Adrenal gland (tissue), 12 donors: Measurements from ENCODE around the gene ADGRB3. TPM values are rescaled to one million over a fixed set of nuclear protein-coding genes. Genes with fewer than 3 reads are reported as not detected.
A peak's percentile ranks its signal among the peaks of the same experiment; 100 is the strongest.

Experiments used
- DNase-seq, 7 donors: peaks; one replicate each; pipeline ENCODE4 v3.0.0-alpha.2; 2019 to 2020
- H3K27ac ChIP-seq, 5 donors: fragments of 200-600 bp; sonication (generic) in 4 of 5; 1 replicate in 3 of 5; 2 replicates in 2 of 5; pipeline versions ENCODE4 v1.5.1 to v1.8.0; 2016 to 2020; ENCODE audit warnings: mild to moderate bottlenecking in 1 of 5
- H3K27me3 ChIP-seq: fragments of 200-600 bp; 2 replicates; pipeline ENCODE4 v1.8.0; 2021
- H3K36me3 ChIP-seq, 2 donors: fragments of 200-600 bp; replicated peaks in 1 of 2; 1 replicate in 1 of 2; 2 replicates in 1 of 2; pipeline versions ENCODE4 v1.5.1 to v1.8.0; 2018 to 2022
- H3K4me1 ChIP-seq, 2 donors: fragments of 200-600 bp; replicated peaks in 1 of 2; 1 replicate in 1 of 2; 2 replicates in 1 of 2; pipeline versions ENCODE4 v1.5.1 to v1.8.0; 2018 to 2021
- H3K4me3 ChIP-seq, 4 donors: fragments of 200-600 bp; sonication (generic) in 3 of 4; one replicate each; pipeline ENCODE4 v1.5.1; 2016 to 2018
- H3K9me3 ChIP-seq, 3 donors: fragments of 200-600 bp; sonication (generic) in 1 of 3; replicated peaks in 1 of 3; 1 replicate in 2 of 3; 2 replicates in 1 of 3; pipeline versions ENCODE4 v1.5.1 to v1.8.0; 2016 to 2021
- CTCF ChIP-seq, 6 experiments: fragments of 450-650 bp in 4 of 6; fragments of 200-600 bp in 2 of 6; sonication (generic) in 1 of 6; IDR thresholded peaks; 1 replicate in 5 of 6; 2 replicates in 1 of 6; pipeline versions ENCODE4 v1.5.1 to v1.8.0; 2016 to 2021; ENCODE audit warnings: antibody characterized with exemption in 6 of 6, mild to moderate bottlenecking in 2 of 6, moderate library complexity in 1 of 6
- POLR2A ChIP-seq, 2 donors: fragments of 450-650 bp; IDR thresholded peaks; one replicate each; pipeline ENCODE4 v1.6.1; 2017; ENCODE audit warnings: antibody characterized with exemption in 2 of 2, mild to moderate bottlenecking in 2 of 2, moderate library complexity in 1 of 2
- WGBS, 4 donors: extraction: QIAGEN DNeasy Blood & Tissue Kit in 2 of 4; methylation state at CpG; one replicate each; pipeline versions ENCODE4 v1.1.5 to v1.1.7; 2013 to 2017; 5-methylcytosine and 5-hydroxymethylcytosine counted together
- intact Hi-C, 2 donors: fragments of 100-400 bp; cut with DNase I; formaldehyde crosslinking; loops; one replicate each; pipeline versions ENCODE4 v1.14.1 to v1.15.0; 2022 to 2023
- polyA plus RNA-seq, 3 donors: library from polyadenylated mRNA; stranded (reverse); fragments of 200-250 nt in 2 of 3; fragments of 350-450 nt in 1 of 3; fragmentation: Illumina TruSeq in 1 of 3; extraction: RNeasy Lipid Tissue Mini Kit (QIAGEN cat#74804) in 1 of 3; gene quantifications; one replicate each; pipeline ENCODE4 v1.2.3, GENCODE V29; 2013 to 2014
- total RNA-seq, 9 donors: library from RNA; depleted of rRNA in 4 of 9; stranded (reverse); fragments of >200 nt in 4 of 9; fragments of 120-200 nt in 1 of 9; fragmentation: NEBNext Ultra II Directional in 1 of 9; extraction: Animal tissue kit (Norgen Biotek cat#: 25700) in 1 of 9; gene quantifications; one replicate each; pipeline versions ENCODE4 v1.1.0 to v1.2.4, GENCODE V29; 2013 to 2023
- donor health status: healthy with polysubstance abuse.
- donor health status: Bipolar disorder and iron deficiency.
- donor health status: DM: yes; HTN: yes; CAD: no.
- donor health status: DM: no; HTN: no; CAD: no.
- donor health status: DM: no; HTN: no; CAD: no.
- donor health status: DM: yes; HTN: yes; CAD: no.

Gene ADGRB3
- total and polyA plus RNA-seq, 12 donors: 1.3 to 9.0 (median 3.1) TPM

- H3K9me3 ChIP-seq: no peaks in the 10 kb centered on the region
- H3K27me3 ChIP-seq: no peaks in the 10 kb centered on the region
- no peak overlapping the region for H3K27ac ChIP-seq
- H3K36me3 ChIP-seq: no peaks in the 10 kb centered on the region
- peak in 1 of 6 experiments; percentile 6 for TF ChIP-seq CTCF (IDR thresholded peaks at IDR 0.05)
- TF ChIP-seq POLR2A (IDR thresholded peaks at IDR 0.05): no peak
- intact Hi-C loops: no loop called here
- no peak overlapping the region for H3K4me3 ChIP-seq
- H3K4me1 ChIP-seq: no peaks in the 10 kb centered on the region
- peak; percentile 76 to 86 (median 84) for DNase-seq
- 3 to 7% (median 5%) methylated on average over 28 of the region's 28 CpGs for WGBS, 4 donors
Observed at GRCh38 chr6:69232911-69233448, 597.9 kb downstream of the ADGRB3 start.

- Histone ChIP-seq H3K36me3 (no peaks in the 10 kb centered on the region), H3K27ac (no peak overlapping the region), H3K9me3 (no peaks in the 10 kb centered on the region), H3K4me3 (no peak overlapping the region), H3K4me1 (no peaks in the 10 kb centered on the region), H3K27me3 (no peaks in the 10 kb centered on the region)
- TF ChIP-seq CTCF (IDR thresholded peaks at IDR 0.05) (no peak), POLR2A (IDR thresholded peaks at IDR 0.05) (no peak)
- intact Hi-C loops: no loop called here
- DNase-seq: no peak
- 45 to 59% (median 53%) methylated on average over 1 of the region's 1 CpG for WGBS, 4 donors
Observed at GRCh38 chr6:69238067-69238466, 603.0 kb downstream of the ADGRB3 start.

GRCh38 chr6:69246983-69247382 is 611.9 kb downstream of the ADGRB3 start:
- no peaks in the 10 kb centered on the region for H3K4me1 ChIP-seq
- no peak for DNase-seq
- H3K9me3 ChIP-seq: no peaks in the 10 kb centered on the region
- no peak overlapping the region for H3K4me3 ChIP-seq
- intact Hi-C loops: no loop called here
- H3K36me3 ChIP-seq: no peaks in the 10 kb centered on the region
- no peak overlapping the region for H3K27ac ChIP-seq
- 80 to 94% (median 88%) methylated on average over 2 of the region's 2 CpGs for WGBS, 4 donors
- TF ChIP-seq CTCF (IDR thresholded peaks at IDR 0.05) (no peak), POLR2A (IDR thresholded peaks at IDR 0.05) (no peak)
- no peaks in the 10 kb centered on the region for H3K27me3 ChIP-seq

GRCh38 chr6:69261010-69261409 is 625.9 kb downstream of the ADGRB3 start:
- Histone ChIP-seq H3K27ac (no peak overlapping the region), H3K36me3 (no peaks in the 10 kb centered on the region), H3K27me3 (no peaks in the 10 kb centered on the region), H3K4me3 (no peak overlapping the region), H3K9me3 (no peaks in the 10 kb centered on the region), H3K4me1 (no peaks in the 10 kb centered on the region)
- no peak for TF ChIP-seq POLR2A (IDR thresholded peaks at IDR 0.05)
- TF ChIP-seq CTCF (IDR thresholded peaks at IDR 0.05): no peak
- WGBS, 4 donors: 64 to 91% (median 71%) methylated on average over 2 of the region's 2 CpGs
- intact Hi-C loops: no loop called here
- DNase-seq: no peak
